HG03097 (cell line): Measurements from ENCODE around the gene CDH22.

Experiments used
- ATAC-seq: cut with Tn5 transposase; IDR thresholded peaks from one replicate; pipeline ENCODE4 v1.9.1; 2021; ENCODE audit not compliant: unreplicated experiment, low FRiP score

CDH22 gene

GRCh38 chr20:46128310-46129151 is 179.8 kb downstream of the CDH22 start:
- ATAC-seq: no peak

GRCh38 chr20:46127396-46128010 is 180.8 kb downstream of the CDH22 start:
- no peak for ATAC-seq

- no peak for ATAC-seq
These were observed 181.8 kb downstream of the CDH22 start for GRCh38 chr20:46126440-46127056.
